SU-DHL-6 (cell line): Measurements from ENCODE around the gene KCTD17.

Source experiments
- EZH2phosphoT487 ChIP-seq: fragments of 200-600 bp; sonication (generic), shearing (Covaris generic); conservative IDR thresholded peaks from 2 replicates; pipeline ENCODE4 v1.6.1; 2018; ENCODE audit warnings: mild to moderate bottlenecking, antibody characterized with exemption, low read length, moderate library complexity, mixed read lengths
- TF ChIP-seq, protein P1 (sequence below): fragments of 200-600 bp; sonication (generic); IDR thresholded peaks from one replicate; pipeline ENCODE4 v1.5.1; 2017; ENCODE audit warnings: antibody characterized with exemption, mild to moderate bottlenecking, low read length, moderate library complexity; ENCODE audit not compliant: insufficient read depth, poor library complexity, severe bottlenecking

- TF ChIP-seq, protein P1, sequence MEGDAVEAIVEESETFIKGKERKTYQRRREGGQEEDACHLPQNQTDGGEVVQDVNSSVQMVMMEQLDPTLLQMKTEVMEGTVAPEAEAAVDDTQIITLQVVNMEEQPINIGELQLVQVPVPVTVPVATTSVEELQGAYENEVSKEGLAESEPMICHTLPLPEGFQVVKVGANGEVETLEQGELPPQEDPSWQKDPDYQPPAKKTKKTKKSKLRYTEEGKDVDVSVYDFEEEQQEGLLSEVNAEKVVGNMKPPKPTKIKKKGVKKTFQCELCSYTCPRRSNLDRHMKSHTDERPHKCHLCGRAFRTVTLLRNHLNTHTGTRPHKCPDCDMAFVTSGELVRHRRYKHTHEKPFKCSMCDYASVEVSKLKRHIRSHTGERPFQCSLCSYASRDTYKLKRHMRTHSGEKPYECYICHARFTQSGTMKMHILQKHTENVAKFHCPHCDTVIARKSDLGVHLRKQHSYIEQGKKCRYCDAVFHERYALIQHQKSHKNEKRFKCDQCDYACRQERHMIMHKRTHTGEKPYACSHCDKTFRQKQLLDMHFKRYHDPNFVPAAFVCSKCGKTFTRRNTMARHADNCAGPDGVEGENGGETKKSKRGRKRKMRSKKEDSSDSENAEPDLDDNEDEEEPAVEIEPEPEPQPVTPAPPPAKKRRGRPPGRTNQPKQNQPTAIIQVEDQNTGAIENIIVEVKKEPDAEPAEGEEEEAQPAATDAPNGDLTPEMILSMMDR: no peak
- TF ChIP-seq EZH2phosphoT487: no peak
These were observed 32.7 kb upstream of the KCTD17 start for GRCh38 chr22:37018815-37019308.
